ENCODE results near the gene C1QL1. TPM values are rescaled to one million over a fixed set of nuclear protein-coding genes. Genes with fewer than 3 reads are reported as not detected.

Gene C1QL1
- total RNA-seq, 1 experiment from 2014 or later, result 6.1 TPM

DNA sequence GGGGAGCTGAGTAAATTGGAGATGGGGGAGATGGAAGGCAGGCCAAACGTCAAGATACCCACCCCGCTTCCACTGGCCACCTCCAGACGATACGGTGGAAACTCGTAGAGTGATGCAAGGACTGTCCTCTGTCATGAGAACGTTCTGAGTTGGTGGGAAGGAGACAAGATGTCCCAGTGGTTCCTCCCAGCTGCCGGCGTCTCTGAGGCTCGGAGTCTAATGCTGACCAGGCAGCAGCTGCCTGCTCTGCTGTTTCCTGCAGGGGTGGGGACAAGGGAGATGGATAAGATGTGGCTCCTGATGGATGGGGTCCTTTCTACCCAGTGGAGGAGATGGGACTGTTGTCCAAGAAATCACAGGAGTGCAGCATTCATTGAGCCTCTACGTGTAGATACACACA, 28.2 kb upstream of the C1QL1 start:
- H3K36me3 ChIP-seq, result no peaks in the 10 kb centered on the region
- H3K4me3 ChIP-seq, result no peak overlapping the region
- DNase-seq, result no peak
- no peaks in the 10 kb centered on the region for H3K27me3 ChIP-seq
- peaks cover 8% of the 10 kb centered on the region for H3K9me3 ChIP-seq

DNA sequence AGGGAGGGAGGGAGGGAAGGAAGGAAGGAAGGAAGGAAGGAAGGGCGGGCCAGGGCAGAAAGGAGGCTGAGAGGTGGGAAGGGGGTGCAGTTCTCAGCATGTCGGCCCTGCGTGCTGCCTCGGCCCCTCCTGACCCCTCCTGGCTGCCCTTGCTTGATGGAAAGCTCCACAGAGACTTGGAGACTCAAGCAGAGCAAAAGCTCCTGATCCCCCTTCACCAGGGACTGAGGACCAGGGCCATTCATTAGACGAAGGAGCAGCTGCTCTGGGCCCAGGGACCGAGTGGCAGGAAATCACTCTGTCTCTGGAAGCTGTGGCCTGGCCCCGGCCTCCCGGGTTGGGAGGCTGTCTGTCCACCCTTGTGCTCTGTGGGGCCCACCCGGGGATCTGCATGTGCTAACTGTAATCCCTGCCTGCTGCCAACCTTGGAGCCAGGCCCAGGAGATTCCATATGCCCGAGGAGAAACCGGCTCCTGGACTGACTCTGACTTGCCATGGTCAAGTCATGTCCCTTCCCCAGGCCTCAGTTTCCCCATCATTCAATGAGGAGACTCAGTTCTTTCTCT, 27.4 kb upstream of the C1QL1 start:
- Histone ChIP-seq H3K36me3 (no peaks in the 10 kb centered on the region), H3K9me3 (peaks cover 8% of the 10 kb centered on the region), H3K4me3 (no peak overlapping the region), H3K27me3 (no peaks in the 10 kb centered on the region)
- DNase-seq, result peak; percentile 22

DNA sequence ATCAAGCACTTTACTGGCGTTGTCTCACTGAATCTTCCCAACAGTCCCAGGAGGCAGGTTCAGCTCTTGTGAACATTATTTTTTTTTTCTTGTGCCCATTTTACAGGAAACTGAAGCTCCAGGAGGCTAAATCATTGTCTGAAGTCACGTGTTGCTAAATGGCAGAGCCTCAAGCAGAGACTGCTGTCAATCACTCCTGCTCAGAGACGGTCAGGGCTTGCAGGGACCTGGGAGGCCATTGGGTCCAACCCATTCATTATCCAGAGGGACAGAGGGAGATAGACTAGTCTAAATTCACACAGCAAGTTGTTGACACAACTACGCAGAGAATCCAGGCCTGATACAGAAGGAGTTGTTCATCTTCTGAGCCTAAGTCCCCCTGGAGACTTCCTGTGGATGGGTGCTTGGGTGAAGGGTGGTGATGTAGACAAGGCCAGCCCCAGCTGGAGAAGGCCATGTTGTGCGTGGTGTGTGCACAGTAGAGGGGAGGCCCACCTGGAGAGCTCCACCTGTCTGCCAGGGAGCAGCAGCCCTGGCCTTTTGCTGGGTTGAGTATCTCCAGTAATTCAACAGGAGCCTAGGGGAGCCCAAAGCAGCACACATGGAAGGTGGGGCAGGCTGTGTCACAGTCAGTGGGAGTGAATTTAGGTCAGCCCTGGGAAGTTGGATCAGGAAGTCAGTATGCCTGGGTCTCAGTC, 24.3 kb upstream of the C1QL1 start:
- Histone ChIP-seq H3K4me3 (no peak overlapping the region), H3K27me3 (no peaks in the 10 kb centered on the region), H3K9me3 (no peaks in the 10 kb centered on the region), H3K36me3 (no peaks in the 10 kb centered on the region)
- DNase-seq, result no peak

DNA sequence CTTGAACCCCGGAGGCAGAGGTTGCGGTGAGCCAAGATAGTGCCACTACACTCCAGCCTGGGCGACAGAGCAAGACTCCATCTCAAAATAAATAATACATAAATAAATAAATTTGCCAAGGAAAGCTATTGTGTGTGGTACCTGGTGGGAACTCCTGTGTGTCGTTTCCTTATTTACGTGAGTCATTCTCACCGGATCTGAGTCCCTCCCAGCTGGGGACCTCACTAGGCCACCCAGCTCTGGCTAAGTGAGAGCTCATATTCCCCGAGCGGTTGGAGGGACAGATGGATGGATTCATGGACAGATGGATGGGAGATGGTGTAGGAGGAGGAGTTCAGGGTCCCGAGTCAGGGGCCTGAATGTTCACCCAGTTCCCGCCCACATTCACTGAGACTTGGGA, 22.9 kb upstream of the C1QL1 start:
- Histone ChIP-seq H3K36me3 (no peaks in the 10 kb centered on the region), H3K9me3 (no peaks in the 10 kb centered on the region), H3K27me3 (no peaks in the 10 kb centered on the region), H3K4me3 (no peak overlapping the region)
- no peak for DNase-seq

DNA sequence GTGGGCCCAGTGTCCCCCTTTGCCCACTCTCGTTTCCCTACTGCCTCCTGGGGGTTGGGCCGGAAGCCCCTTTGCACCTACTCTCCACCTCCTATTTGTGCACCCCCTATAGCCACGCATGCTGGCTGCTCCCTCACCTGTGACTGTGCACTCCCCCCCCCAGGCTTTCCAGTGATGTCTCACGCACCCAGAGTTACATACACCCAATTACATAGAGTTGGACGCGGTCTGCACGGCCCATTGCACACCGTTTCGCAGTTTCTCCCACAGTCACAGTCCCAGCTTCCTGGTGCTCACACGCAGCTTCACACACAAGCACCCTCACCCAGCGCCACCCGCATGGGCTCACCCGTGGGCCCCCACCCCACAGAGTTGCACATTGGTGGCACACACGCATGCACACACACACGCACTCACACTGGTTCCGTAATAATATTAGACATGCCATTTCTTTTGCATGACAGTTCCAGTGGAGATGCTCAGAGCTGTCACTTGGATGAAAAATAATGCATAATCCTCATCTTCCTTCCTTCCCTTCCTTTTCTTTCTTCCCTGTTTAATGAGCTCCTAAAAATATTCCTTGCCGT, 21.5 kb upstream of the C1QL1 start:
- no peaks in the 10 kb centered on the region for H3K36me3 ChIP-seq
- no peak overlapping the region for H3K4me3 ChIP-seq
- no peaks in the 10 kb centered on the region for H3K27me3 ChIP-seq
- H3K9me3 ChIP-seq, result no peaks in the 10 kb centered on the region
- no peak for DNase-seq

DNA sequence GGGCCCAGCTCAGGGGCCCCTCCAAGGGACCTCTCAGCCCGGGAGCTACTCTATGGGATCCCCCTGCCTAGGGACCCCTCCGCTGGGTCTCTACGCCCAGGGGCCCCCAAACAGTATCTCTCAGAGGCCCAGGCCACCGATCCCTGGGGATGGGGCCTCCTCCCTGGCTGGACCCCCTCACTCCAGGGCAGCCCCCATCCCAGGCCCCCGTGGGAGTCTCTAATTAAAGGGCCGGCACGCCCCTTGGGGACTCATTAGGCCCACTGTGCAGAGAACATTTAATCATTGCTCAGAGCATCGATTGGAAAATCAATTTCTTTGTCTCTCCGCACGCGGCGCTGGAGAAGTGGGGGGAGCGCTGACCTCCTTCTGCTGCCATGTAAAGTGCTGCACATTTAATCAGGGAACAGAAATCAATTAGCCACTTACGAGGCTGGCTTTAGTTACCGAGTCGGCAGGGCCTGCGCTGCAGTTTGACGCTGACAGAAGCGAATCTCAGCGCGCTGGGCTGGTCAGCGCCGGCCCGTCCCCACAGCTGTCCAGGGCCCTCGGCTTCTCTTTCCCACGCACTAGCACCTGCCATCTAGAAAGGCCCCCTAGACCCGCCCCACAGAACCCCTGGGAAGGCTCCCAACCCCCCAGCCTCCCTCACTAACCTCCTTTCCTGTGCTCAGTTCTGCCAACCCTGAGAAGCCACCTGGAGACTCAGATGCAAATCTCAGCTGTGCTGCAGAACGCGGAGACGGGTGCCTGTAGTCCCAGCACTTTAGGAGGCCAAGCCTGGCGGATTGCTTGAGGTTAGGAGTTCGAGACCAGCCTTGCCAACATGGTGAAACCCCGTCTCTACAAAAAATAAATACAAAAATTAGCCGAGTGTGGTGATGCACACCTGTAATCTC, 20.2 kb upstream of the C1QL1 start:
- H3K9me3 ChIP-seq, result no peaks in the 10 kb centered on the region
- H3K27me3 ChIP-seq, result no peaks in the 10 kb centered on the region
- no peak overlapping the region for H3K4me3 ChIP-seq
- DNase-seq, result no peak
- H3K36me3 ChIP-seq, result no peaks in the 10 kb centered on the region

DNA sequence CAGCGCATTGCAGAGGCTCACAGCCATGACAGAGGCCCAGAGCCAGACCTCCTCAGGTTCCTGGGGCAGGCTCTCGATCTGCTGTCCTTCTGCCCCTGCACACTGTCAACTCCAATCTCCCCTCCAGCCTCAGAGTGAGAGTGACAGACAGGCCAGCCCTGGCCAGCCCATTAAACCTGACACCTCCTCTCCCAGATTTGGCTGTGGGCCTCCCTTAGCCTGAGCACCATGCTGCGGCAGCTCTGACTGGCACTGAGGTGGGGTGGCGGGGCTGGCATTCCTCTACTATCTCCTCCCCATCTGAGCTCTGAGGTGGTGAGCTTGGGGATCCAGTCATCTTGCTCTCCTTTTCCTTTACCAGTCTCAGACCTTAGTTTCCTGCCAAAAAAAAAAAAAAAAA, 15.5 kb upstream of the C1QL1 start:
- no peaks in the 10 kb centered on the region for H3K9me3 ChIP-seq
- DNase-seq, result no peak
- H3K27me3 ChIP-seq, result no peaks in the 10 kb centered on the region
- H3K4me3 ChIP-seq, result no peak overlapping the region
- no peaks in the 10 kb centered on the region for H3K36me3 ChIP-seq

DNA sequence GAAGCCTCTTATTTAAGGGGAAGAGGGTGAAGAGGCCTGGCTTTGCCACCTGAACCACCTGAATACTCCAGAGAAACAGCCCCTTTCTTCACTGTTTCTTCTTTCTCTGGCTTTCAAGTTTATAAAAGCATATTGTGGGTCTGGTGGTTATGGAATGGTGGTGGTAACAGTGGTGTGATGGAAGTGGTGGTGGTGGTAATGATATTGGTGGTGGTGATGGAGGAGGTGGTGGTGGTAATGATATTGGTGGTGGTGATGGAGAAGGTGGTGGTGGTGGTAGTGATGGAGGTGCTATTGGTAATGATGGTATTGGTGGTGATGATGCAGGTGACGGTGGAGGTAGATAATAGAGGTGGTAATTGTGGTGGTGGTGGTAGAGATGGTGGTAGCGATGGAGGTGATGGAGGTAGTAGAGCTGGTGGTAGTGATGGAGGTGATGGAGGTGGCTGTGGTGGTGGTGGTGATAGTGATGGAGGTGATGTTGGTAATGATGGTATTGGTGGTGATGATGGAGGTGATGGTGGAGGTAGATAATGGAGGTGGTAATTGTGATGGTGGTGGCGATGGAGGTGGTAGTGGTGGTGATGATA, 14.1 kb upstream of the C1QL1 start:
- Histone ChIP-seq H3K36me3 (no peaks in the 10 kb centered on the region), H3K9me3 (no peaks in the 10 kb centered on the region), H3K4me3 (no peak overlapping the region), H3K27me3 (no peaks in the 10 kb centered on the region)
- DNase-seq, result no peak

DNA sequence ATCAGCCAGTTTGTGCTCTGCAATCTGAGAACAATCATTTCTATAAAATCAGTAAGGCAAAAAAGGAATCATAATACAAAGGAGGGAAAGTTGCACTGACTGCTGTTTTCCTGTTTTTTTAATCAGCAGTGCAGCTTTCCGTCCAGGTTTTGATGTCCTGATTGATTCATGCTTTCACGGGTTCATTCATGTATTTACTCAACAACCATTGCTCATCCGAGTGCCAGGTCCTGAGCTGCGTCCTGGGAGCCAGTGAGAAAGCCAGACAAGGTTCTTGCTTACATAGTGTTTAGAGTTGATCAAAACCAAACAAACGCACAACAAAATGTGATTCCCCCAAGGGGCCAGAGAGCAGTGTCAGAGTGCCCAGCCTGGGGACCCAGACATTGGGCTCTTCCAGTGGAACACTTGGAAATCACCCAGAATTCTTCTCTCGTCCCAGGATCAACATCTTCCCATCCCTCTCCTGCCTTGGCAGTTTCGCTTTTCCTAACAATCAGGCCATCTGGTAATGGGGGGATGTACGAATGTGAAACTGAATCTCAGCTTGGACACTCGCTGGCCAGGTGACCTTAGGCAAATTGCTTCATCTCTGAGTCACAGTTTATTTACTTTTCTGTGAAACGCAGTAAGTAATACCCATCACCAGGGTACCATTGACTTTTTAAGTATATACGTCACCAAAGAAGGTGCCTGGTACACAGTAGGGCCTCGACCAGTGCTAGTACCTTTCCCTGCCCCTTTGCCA, 13.3 kb upstream of the C1QL1 start:
- Histone ChIP-seq H3K27me3 (no peaks in the 10 kb centered on the region), H3K36me3 (no peaks in the 10 kb centered on the region), H3K4me3 (peak overlapping the region; percentile 22), H3K9me3 (no peaks in the 10 kb centered on the region)
- peak; percentile 60 for DNase-seq

DNA sequence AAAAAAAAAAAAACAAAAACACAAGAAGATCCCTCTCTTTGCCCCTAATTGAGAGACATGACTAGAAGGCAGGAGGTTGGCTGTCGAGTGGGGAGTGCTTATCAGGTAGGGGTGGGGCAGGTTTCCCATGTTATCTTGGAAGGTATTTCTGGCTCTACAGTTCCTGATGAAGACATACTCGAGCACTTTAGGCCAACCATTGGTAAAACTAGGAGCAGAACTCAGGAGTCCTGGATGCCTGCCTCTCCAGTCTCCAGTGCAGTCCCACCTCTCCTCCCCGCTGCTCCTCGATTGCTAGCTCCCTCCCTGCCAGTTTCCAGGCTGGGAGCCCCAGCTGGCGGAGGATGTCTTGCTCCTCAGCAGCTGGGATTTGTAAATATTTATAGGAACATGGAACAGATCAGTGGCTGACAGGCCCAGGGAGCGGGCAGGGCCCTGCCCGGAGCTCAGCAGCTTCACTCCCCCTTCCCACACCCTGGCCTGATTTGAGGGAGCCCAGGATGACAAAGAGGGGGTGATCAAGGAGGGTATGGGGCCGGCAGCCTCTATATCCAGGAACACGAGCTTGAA, 11.4 kb upstream of the C1QL1 start:
- Histone ChIP-seq H3K27me3 (no peaks in the 10 kb centered on the region), H3K36me3 (no peaks in the 10 kb centered on the region), H3K4me3 (no peak overlapping the region), H3K9me3 (no peaks in the 10 kb centered on the region)
- peak; percentile 69 for DNase-seq

DNA sequence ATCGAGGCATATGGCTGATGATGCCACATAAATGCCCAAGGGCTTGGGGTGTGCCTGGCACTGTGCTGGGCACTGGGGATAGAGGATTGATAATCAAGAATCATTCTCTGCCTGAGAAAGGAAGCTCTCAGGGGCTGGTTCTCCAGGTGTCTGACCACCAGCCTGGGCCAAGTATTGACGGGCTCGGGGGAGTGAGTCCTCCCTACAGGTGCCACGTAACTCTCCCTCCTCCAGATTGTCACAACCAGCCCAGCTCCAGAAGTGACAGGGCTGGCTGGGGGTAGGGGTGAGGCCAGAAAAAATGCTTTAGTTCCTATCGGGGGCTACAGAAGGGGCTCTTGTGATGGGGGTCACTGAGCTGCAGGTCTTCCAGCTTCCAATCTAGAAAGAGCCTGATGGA, 10.7 kb upstream of the C1QL1 start:
- no peaks in the 10 kb centered on the region for H3K36me3 ChIP-seq
- no peak for DNase-seq
- H3K27me3 ChIP-seq, result no peaks in the 10 kb centered on the region
- H3K9me3 ChIP-seq, result no peaks in the 10 kb centered on the region
- H3K4me3 ChIP-seq, result no peak overlapping the region

DNA sequence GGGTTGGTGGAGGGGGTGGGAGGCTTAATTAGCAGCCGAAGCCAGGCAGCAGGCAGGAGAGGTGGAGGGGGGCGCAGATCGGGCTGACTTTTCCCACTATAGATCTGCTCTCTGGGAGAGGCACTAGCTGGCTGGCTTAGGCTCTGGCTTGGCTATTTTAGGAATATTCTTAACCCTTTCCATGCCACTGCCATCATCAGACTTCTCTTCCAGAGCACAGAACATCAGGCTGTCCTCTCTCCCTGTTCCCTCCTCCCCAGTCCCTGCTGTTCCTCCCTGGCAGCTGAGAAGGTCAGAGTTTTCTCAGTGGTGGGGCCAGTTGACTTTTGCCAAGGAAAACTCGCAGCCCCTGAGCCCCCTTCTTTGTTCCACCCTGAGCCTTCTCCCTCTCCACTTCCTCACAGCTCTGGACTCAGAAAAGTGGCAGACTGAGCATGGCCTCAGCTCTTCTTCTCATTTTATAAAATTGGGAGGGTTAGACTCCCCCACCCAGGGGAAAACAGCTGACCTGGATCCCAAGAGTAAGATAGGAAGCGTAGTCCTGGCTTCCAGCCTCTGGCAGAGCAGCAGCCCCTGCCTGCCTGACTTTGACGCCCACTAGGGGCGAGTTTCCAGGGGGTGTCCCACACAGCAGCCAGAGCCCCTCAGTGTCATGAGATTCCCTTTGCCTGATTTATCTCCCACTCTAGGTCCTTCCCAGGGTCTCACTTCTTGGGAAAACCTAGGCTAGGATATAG, 9.9 kb upstream of the C1QL1 start:
- Histone ChIP-seq H3K36me3 (no peaks in the 10 kb centered on the region), H3K4me3 (no peak overlapping the region), H3K9me3 (no peaks in the 10 kb centered on the region), H3K27me3 (no peaks in the 10 kb centered on the region)
- DNase-seq, result no peak

DNA sequence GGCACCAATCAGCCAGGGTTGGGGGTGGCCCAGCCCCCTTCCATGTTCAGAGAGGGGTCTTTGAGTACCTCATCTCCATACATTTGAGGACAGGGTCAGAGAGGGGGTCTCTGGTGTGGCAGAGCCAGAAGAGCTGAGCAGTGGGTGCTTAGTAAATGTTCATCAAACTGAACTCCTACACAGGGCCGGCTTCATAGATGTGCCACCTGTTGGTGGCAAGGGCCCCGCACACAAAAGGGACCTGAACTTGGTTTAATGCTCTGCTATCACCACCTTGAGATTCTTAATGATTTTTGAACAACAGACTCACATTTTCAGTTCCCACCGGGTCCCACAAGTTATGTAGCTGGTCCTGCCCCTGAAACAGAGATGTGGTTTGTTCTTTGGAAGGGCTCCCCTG, 9.0 kb upstream of the C1QL1 start:
- no peak overlapping the region for H3K4me3 ChIP-seq
- no peak for DNase-seq
- H3K27me3 ChIP-seq, result no peaks in the 10 kb centered on the region
- no peaks in the 10 kb centered on the region for H3K9me3 ChIP-seq
- no peaks in the 10 kb centered on the region for H3K36me3 ChIP-seq

DNA sequence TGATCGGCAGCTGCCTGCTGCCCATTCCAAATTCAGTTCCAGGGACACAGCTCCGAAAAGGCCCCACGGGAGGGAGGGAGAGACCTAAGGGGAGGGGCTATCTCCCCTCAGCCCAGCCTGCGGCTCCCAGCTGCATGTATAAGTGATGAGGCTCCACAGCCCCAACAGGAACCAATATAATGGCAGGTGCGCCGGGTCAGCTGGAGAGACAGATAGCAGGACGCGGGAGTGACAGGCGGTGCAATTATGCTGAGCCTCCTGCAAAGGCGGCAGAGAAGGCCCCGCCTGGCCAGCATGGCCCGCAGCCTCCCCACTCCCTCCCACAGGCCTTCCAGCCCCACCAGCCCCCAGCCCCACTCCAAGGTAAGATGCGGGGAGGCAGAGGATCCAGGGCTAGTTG, 8.1 kb upstream of the C1QL1 start:
- H3K4me3 ChIP-seq, result no peak overlapping the region
- DNase-seq, result no peak
- H3K27me3 ChIP-seq, result no peaks in the 10 kb centered on the region
- H3K9me3 ChIP-seq, result no peaks in the 10 kb centered on the region
- no peaks in the 10 kb centered on the region for H3K36me3 ChIP-seq

DNA sequence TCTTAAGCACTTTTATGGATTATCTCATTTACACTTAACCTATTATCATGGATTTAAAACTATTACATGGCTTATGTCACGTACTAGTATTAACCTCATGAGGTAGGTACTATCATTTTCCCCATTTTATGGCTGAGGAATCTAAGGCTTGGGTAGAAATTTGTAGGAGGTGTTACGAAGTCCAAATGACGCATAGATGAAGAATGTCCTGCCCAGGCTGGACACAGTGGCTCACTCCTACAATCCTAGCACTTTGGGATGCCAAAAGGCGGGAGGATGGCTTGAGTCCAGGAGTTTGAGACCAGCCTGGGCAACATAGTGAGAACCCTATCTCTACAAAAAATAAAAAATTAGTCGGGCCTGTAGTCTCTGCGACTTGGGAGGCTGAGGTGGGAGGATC, 4.8 kb upstream of the C1QL1 start:
- H3K36me3 ChIP-seq, result no peaks in the 10 kb centered on the region
- H3K4me3 ChIP-seq, result no peak overlapping the region
- peaks cover 13% of the 10 kb centered on the region for H3K27me3 ChIP-seq
- peak; percentile 85 for DNase-seq
- no peaks in the 10 kb centered on the region; the same call in 1 of the 2 replicates for H3K9me3 ChIP-seq

Data from MG63 (cell line).